Activated CD8-positive, alpha-beta memory T cell treated with anti-CD3 and anti-CD28 coated beads, Interleukin-2, amount 50 U/mL, for 1 hour (primary cell): ENCODE results near the gene SIX2.

ENCODE experiments used
- DNase-seq: peaks from one replicate; pipeline ENCODE4 v3.0.0-alpha.2; 2020; ENCODE audit errors: extremely low read depth

The SIX2 gene

GRCh38 chr2:45001869-45002385 is 7.3 kb downstream of the SIX2 start:
- no peak for DNase-seq

DNA sequence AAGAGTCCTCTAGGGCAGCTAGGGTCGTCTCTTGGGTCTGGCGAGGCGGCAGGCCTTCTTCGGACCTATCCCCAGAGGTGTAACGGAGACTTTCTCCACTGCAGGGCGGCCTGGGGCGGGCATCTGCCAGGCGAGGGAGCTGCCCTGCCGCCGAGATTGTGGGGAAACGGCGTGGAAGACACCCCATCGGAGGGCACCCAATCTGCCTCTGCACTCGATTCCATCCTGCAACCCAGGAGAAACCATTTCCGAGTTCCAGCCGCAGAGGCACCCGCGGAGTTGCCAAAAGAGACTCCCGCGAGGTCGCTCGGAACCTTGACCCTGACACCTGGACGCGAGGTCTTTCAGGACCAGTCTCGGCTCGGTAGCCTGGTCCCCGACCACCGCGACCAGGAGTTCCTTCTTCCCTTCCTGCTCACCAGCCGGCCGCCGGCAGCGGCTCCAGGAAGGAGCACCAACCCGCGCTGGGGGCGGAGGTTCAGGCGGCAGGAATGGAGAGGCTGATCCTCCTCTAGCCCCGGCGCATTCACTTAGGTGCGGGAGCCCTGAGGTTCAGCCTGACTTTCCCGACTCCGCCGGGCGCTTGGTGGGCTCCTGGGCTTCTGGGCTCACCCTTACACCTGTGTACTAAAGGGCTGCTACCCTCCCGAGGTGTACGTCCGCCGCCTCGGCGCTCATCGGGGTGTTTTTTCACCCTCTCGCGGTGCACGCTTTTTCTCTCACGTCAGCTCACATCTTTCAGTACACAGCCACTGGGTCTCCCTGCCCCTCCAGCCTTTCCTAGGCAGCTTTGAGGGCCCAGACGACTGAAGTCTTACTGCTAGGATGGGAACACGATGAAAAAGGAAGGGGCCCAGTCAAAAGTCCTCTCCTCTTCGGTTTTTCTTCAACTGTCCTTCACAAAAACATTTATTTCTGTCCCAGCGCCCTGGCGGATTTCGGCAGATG is 8.1 kb downstream of the SIX2 start:
- DNase-seq, result no peak

DNA sequence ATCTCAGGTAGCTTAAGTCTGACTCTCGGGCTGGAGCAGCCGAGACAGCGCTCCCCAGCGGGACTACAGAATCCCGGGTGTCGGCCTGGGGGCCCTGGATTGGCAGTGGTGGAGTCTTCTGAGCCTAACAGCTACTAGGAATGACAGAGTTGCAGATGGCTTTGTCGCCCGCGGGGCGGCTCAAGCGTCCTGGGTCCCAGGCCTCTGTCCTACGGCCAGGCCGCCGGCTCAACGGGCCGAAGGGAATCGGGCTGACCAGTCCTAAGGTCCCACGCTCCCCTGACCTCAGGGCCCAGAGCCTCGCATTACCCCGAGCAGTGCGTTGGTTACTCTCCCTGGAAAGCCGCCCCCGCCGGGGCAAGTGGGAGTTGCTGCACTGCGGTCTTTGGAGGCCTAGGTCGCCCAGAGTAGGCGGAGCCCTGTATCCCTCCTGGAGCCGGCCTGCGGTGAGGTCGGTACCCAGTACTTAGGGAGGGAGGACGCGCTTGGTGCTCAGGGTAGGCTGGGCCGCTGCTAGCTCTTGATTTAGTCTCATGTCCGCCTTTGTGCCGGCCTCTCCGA is 8.8 kb downstream of the SIX2 start:
- no peak for DNase-seq

- DNase-seq, result no peak
Measured at GRCh38 chr2:44999540-44999939, 9.7 kb downstream of the SIX2 start.

DNA sequence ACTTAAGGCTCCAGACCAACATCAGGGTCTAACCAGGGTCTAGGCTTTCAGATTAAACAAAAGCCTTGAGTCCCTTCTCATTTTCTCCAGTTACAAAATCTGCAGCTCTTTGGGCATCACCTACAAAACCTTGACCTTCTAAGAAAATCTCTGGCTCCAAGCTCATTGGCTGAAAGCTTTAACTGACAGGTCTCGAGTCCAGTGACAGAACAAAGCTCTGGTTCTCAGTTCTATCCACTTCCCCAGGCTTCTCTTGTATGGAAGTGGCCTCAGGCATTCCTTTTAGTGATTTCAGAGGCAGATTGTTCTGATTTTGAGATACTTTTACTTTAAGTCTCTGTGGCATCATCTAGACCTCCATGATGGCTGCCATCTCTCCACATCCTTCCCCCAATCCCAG is 11.3 kb downstream of the SIX2 start:
- DNase-seq, result no peak

DNA sequence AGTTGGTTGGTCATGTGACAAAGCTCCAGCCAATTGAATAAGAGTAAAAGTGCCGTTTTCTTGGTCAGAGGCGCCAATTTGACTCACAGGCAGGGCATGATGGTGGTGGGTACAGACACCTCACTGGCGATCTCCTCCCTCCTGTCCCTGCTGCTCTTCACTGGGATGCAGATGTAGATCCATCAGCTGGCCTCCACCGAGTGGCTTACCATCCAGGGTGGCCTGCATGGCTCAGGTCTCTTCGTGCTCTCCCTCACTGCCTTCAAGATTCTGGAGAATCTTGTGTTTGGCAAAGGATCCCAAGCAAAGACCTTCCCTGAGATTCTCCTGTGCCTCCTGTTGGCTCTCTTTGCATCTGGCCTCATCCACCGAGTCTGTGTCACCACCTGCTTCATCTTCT is 12.9 kb downstream of the SIX2 start:
- DNase-seq, result no peak

GRCh38 chr2:44994377-44994776 is 14.9 kb downstream of the SIX2 start:
- DNase-seq, result no peak

DNA sequence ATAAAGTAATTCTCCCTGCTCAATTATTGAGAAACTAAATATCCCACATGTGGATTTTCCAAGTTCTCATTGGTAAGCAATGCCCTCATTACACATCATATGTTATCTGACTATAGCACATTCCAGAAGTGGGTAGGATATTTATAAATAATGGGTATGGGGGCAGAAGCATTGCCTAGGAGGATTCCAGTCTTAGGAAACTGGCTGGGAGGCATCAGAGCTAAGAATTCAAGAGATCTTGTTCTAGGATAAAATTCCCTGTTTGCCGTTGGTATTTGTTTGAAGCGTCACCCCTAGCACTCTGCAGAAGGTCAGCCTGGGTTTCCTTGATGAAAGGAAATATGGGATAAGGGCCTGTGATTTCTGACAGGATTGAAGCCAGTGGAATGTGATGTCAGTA is 20.1 kb downstream of the SIX2 start:
- DNase-seq, result no peak

GRCh38 chr2:44983836-44984604 is 25.2 kb downstream of the SIX2 start:
- DNase-seq, result no peak

DNA sequence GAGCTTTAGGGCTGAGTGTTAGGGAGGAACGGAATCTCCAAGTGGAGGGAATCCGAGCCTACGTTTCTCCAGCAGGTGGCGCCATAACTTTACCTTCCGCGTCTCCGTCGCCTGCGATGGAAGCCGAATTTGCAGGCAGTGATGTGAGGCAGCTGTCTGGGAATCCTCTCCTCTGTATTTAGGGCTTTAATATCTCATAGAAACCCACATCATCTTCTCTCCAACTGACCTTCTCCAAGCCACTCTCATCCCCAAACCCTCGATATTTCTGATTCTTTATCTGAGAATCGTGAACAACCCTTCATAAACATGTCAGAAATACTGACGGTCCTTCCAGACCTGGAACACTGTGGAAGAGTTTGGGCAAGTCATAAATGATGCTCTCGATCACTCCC is 27.5 kb downstream of the SIX2 start:
- peak; percentile 9 for DNase-seq

GRCh38 chr2:44980751-44981713 is 28.2 kb downstream of the SIX2 start:
- no peak for DNase-seq

DNA sequence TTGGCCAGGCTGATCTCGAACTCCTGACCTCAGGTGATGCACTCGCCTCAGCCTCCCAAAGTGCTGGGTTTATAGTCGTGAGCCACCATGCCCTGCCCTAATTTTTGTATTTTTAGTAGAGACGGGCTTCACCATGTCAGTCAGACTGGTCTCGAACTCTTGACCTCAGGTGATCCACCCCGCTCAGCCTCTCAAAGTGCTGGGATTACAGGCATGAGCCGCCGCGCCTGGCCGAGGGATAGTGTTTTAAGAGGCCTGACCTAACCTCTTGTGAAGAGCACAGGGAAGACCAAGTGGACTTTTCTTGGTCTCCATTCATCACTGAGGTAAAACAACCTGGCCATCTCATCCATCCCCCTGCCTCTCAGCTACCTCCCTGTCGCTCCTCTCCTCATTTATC is 29.7 kb downstream of the SIX2 start:
- DNase-seq, result no peak

DNA sequence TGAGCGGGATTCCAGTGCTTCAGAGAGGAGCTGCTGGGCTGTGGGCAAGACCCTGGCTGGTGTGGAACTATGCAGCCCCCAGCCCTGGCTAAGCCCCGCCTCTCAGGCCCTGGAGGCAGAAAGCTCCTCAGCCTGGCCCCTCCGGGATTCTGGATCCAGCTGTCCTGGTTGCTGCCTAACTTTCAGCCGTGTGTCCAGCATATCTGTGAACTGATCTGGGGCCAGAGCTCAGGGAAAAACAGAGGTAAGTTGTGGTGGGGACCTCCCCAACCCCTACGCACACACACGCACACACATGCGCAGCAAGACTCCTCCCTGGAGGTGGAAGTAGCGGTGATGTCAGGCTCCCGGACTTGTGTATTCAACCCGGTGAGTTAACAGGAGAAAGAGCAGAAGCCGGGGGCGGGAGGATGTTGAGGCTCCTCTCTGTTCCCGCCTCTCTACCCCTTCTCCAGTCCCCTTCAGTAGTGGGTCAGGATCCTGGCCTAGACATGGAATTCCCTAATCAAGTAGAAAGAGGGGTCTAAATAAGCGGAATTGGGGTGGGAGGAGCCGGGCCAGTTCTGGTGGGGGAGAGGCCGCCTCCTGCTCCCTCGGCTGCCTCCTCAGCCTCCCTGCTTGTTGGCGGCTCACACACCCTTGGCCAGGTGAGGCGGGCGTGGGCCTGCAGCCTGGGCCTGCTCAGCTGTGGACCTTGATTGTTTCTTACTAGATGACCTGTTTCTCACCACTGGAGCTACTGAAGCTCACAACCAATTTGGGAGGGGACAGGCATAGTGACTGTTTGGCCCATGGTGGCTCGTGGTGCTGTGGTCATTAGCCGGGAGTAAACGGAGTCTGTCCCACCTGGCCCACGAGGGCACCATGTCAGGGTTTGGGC is 33.4 kb downstream of the SIX2 start:
- DNase-seq, result no peak

- no peak for DNase-seq
Measured at GRCh38 chr2:44974064-44974715, 35.1 kb downstream of the SIX2 start.

DNA sequence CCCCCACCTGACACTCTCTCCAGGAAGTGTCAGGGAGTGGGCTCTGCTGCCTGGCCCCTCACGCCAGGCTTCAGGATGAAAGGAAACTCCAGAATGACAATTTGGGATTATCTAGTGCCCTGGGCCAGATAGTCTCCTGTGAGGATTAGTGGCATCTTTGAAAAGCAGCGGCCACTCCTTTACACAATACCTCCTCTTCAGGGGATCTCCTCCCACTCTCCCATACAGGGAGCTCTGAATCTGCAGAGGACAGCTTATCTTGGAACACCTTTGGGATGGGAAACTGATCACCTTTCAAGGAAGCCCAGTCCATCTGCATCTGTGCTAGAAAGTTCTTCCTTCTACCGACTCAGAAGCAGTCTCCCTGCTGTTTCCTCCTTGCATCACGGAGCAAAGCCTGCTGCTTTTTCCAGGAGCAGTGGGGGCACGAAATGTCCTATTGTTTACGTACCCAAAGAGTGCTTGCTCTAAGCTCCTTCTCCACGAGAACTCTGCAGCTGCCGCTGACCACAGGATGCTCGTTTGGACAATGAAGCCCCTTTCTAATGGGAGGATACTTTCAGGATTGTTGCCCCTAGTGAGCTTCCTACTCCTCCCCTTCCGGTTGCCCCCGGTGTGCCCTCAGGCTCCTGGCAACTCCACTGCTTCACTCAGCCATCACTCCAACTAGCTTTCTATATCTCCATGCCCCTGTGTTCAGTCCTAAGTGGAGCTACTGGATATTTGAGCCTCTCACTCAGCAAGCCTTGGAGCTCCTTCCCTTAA is 36.3 kb downstream of the SIX2 start:
- no peak for DNase-seq

DNA sequence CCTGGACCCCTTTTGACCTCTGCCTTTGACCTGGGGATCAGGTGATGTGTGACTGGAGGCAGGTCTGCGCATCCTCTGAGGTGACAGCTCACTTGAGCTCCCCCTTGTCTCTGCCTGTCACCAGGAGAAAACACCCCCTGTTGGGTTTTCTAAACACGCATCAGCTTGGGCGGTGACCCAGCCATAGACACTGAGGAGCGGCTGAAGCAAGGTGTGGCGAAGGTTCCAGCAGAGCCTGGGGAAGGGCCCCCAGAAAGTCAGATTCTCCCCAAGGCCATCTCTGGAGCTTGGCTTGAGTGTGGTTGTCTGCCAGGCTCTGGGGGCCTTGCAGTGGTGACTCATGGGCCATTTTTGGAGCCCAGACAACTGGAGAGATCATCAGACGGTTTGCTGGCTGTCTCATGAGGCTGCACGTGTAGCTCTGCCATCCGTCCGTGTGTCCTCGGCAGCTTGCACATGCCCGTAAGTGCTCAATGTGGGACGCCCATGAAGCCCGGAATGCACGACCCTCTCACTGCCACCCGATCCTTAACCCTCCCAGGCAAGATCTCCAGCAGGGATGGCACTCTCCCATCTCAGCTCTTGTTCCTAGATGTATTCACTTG is 38.3 kb downstream of the SIX2 start:
- no peak for DNase-seq

DNA sequence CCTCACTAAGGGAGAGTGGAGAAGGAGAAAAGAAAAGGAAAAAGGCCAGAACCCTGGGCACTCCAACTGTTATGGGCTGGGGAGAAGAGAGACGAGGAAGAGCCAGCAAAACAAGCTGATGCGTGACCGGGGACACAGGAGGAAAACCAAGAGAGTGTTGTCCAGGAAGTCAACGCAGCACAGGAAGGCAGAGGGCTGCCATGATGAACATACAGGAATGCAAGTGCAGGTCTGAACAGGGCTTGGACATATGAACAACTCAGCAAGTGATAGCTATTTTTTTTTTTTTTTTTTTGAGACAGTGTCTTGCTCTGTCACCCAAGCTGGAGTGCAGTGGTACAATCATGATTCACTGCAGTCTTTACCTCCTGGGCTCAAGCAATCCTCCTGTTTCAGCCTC is 39.3 kb downstream of the SIX2 start:
- no peak for DNase-seq

DNA sequence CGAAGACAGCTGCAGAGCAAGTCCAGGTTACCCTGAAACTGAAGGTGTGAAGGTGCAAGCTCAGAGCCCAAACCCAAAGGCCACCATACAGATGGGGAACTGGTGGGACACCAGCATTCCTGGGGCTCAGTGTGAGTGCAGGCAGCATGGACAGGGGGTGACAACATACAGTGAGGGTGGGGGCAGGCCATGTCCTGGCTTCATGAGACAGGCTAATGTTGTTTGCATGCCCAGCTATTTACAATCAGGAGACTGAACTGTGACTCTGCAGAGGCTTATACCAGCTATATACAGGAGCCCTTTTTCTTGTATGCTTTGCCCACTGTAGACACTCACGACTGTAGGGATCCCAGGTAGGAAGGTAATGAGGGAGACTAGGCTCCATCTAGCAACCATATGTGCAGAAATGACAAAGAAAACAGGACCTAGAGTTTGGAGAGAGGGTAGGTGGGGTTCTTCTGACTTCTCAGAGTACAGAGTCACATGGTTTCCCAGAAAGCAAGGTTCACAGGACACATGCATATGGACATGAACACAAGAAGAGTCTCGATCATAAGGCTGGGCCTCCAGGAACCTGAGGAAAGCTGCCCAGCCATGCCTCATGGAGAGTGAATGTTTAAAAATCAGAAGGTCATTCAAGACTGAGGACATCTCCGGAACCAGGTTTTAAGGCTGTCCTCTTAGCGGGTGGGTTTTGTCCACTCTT is 41.4 kb downstream of the SIX2 start:
- DNase-seq, result no peak
